GM12891 (cell line): ENCODE measurements around the gene RIPK3.

Experiments
- PAX5 ChIP-seq: IDR thresholded peaks from 2 replicates; pipeline ENCODE4 v1.6.1; 2011; ENCODE audit warnings: low read length, moderate library complexity, mild to moderate bottlenecking; ENCODE audit not compliant: insufficient read depth, severe bottlenecking
- POLR2A ChIP-seq: IDR thresholded peaks from 2 replicates; pipeline ENCODE4 v1.6.1; 2011; ENCODE audit warnings: low read depth, low read length, control low read depth
- POLR2AphosphoS5 ChIP-seq: IDR thresholded peaks from 2 replicates; pipeline ENCODE4 v1.6.1; 2011; ENCODE audit warnings: low read depth, low read length, control low read depth
- SPI1 ChIP-seq: IDR thresholded peaks from 2 replicates; pipeline ENCODE4 v1.6.1; 2011; ENCODE audit warnings: low read depth, low read length, control low read depth
- TAF1 ChIP-seq: IDR thresholded peaks from 2 replicates; pipeline ENCODE4 v1.6.1; 2011; ENCODE audit warnings: low read depth, low read length, control low read depth

- no peak for TF ChIP-seq TAF1
- TF ChIP-seq POLR2AphosphoS5: no peak
- no peak for TF ChIP-seq POLR2A
- TF ChIP-seq SPI1: no peak
- TF ChIP-seq PAX5: no peak
Measured at GRCh38 chr14:24308342-24309124, 31.3 kb downstream of the RIPK3 start.
